HFFc6 (cell line): ENCODE data around the gene UNC5B. TPM values are rescaled to one million over a fixed set of nuclear protein-coding genes. Genes with fewer than 3 reads are reported as not detected.
A peak's percentile ranks its signal among the peaks of the same experiment; 100 is the strongest.

Source experiments
- DNase-seq: peaks from one replicate; pipeline ENCODE4 v3.0.0-alpha.2; 2018
- H3K27ac Mint-ChIP-seq: 2 replicates; pipeline ENCODE4 v1.8.0; 2020; ENCODE audit warnings: mild to moderate bottlenecking, mixed read lengths
- H3K27me3 Mint-ChIP-seq: 2 replicates; pipeline ENCODE4 v1.8.0; 2021; ENCODE audit warnings: mild to moderate bottlenecking, moderate library complexity, mixed read lengths; ENCODE audit not compliant: insufficient read depth
- H3K36me3 Mint-ChIP-seq: 2 replicates; pipeline ENCODE4 v1.8.0; 2021; ENCODE audit warnings: low read depth, mixed read lengths
- H3K4me1 Mint-ChIP-seq: 2 replicates; pipeline ENCODE4 v1.8.0; 2020; ENCODE audit warnings: low read depth, mixed read lengths
- H3K4me3 Mint-ChIP-seq: 2 replicates; pipeline ENCODE4 v1.8.0; 2020; ENCODE audit warnings: mild to moderate bottlenecking, moderate library complexity, mixed read lengths
- H3K9me3 Mint-ChIP-seq: 2 replicates; pipeline ENCODE4 v1.8.0; 2020; ENCODE audit warnings: mild to moderate bottlenecking, mixed read lengths
- total RNA-seq, 6 experiments: library from RNA; stranded (reverse); fragmentation: NEBNext Ultra II Directional; extraction: Animal tissue kit (Norgen Biotek cat#: 25700); gene quantifications; 2 replicates in 1 of 6; 3 replicates in 5 of 6; pipeline ENCODE4 v1.2.3, GENCODE V29; 2021
- TF ChIP-seq, protein P1 (sequence below): fragments of 200-600 bp; sonication (generic); IDR thresholded peaks from 2 replicates; pipeline ENCODE4 v1.5.0; 2021; ENCODE audit warnings: antibody characterized with exemption, mild to moderate bottlenecking

The UNC5B gene
- total RNA-seq, 6 experiments from 2014 or later = 5.2 to 11.6 (median 5.7) TPM

DNA sequence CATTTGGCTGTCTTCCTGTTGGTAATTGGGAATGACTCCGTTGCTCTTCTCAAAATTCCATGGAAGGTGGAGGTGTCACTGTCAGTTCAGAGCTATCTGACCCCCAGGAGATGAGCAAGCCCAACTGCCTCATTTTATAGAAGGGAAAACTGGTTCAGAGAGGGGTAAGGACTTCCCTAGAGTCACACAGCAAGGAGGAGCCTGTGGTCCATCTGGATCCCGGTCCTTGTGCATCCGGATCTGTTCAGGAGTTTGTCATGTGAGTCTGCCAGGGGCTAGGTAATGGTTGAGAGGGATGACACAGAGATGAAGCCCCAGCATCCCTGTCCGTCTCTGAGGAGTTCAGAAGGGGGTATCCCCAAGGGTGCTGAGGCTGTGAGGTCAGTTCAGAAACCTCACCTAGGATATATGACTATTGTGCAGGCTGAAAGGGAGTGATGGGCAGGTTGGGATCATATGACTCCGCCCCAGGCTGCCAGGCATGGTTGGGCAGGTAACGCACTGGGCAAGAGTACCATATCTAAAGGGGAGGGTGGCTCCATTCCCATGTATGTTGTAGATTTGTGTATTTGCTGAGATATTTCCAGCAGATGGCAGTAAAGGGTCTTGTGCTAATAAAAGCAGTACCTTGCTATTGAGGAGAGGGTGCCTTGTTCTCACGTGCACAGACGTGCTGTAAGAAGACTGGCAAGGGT is 90.7 kb downstream of the UNC5B start:
- Mint-ChIP-seq H3K4me3 (no peak overlapping the region), H3K4me1 (no peaks in the 10 kb centered on the region), H3K9me3 (no peaks in the 10 kb centered on the region), H3K36me3 (no peaks in the 10 kb centered on the region), H3K27me3 (peaks cover 3% of the 10 kb centered on the region), H3K27ac (no peak overlapping the region)
- TF ChIP-seq, protein P1, sequence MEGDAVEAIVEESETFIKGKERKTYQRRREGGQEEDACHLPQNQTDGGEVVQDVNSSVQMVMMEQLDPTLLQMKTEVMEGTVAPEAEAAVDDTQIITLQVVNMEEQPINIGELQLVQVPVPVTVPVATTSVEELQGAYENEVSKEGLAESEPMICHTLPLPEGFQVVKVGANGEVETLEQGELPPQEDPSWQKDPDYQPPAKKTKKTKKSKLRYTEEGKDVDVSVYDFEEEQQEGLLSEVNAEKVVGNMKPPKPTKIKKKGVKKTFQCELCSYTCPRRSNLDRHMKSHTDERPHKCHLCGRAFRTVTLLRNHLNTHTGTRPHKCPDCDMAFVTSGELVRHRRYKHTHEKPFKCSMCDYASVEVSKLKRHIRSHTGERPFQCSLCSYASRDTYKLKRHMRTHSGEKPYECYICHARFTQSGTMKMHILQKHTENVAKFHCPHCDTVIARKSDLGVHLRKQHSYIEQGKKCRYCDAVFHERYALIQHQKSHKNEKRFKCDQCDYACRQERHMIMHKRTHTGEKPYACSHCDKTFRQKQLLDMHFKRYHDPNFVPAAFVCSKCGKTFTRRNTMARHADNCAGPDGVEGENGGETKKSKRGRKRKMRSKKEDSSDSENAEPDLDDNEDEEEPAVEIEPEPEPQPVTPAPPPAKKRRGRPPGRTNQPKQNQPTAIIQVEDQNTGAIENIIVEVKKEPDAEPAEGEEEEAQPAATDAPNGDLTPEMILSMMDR = peak; percentile 77
- peak; percentile 33 for DNase-seq

DNA sequence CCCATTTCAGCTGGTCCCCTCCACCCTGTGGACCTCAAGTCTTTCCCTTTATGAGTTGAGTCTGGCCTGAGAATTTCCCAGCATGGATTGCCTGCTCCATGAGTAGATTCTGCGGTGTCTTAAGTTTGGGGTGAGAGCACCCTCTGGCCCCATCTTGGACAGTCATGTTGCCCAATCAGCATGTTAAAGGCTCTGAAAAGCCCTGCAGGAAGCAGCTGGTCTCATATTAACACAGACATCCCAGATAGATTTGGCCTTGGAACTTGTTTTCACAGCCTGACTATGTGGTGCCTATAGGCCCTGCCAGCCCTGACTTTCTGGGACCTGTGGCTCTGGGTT is 91.2 kb downstream of the UNC5B start:
- Mint-ChIP-seq H3K9me3 (no peaks in the 10 kb centered on the region), H3K4me3 (no peak overlapping the region), H3K27me3 (peaks cover 3% of the 10 kb centered on the region), H3K4me1 (no peaks in the 10 kb centered on the region), H3K27ac (no peak overlapping the region), H3K36me3 (no peaks in the 10 kb centered on the region)
- DNase-seq = no peak
- TF ChIP-seq, protein P1 = peak; percentile 32

DNA sequence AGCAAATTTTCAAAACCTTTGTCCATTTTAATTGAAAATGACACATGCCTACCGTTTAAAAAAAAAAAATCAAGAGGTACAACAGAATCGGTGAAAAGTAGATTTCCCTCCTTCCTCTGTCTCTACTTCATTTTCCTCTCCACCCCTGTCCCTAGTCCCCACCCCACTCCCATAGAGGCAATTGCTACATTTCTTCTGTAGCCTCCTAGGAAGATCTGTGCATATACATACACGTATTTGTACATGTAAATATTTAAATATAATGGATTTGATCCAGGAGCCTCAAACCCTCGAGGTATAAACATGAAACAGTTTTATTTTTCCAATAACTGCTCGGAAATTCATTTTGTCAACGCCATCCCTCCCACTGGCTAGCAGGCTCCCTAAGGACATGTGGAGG is 92.5 kb downstream of the UNC5B start:
- no peak for DNase-seq
- TF ChIP-seq, protein P1 = no peak
- peaks cover 4% of the 10 kb centered on the region for H3K27me3 Mint-ChIP-seq
- no peaks in the 10 kb centered on the region for H3K4me1 Mint-ChIP-seq
- H3K36me3 Mint-ChIP-seq = no peaks in the 10 kb centered on the region
- no peak overlapping the region for H3K4me3 Mint-ChIP-seq
- H3K9me3 Mint-ChIP-seq = no peaks in the 10 kb centered on the region
- no peak overlapping the region for H3K27ac Mint-ChIP-seq

DNA sequence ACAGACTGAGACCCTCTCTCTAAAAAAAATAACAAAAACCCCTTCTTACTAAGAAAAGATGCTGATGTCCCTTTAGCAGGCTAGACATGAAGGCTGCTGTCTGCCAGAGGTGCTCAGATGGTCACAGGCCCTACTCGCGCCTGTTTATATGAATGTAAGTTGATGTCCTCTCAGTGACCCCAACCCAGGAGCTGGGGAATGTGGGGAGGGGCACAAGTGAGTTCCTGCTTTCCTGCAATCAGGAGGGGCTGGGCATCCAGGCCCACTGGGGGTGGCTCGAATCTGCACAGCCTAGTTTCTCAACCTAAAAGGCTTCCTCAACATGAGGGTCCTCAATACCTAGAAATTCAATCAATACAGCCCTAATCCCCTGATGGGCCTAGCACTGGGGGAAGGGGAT is 94.6 kb downstream of the UNC5B start:
- Mint-ChIP-seq H3K9me3 (no peaks in the 10 kb centered on the region), H3K36me3 (no peaks in the 10 kb centered on the region), H3K4me1 (no peaks in the 10 kb centered on the region), H3K27me3 (peaks cover 6% of the 10 kb centered on the region), H3K4me3 (no peak overlapping the region), H3K27ac (no peak overlapping the region)
- no peak for DNase-seq
- TF ChIP-seq, protein P1 = no peak

DNA sequence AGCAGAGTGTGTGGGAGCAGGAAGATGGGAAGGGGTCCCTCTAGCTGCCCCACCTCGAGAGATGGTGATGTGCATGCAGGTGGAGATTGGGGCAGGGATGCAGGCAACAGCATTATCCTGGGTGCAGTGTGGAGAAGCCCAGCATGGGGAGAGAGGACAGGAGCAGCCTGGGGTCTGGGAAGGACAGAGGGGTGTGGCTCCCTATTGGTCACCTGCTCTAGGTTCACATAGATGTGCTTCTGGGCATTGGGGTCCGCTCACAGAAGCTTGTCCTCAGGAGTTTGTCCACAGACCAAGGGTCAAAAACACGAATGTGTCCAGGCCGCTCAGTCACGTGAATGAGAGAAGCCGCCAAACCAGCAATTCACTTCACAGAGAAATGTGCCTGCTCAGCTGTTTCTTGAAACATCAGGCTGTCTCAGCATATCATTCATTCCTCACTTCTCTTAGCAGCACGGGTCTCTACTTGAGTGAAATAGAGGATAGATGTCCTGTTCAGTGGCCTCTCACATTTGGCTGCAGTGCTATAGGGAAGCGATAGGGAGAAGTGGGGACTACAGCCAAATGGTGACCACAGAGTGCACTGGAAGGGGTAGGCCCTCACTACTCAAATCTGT is 95.2 kb downstream of the UNC5B start:
- no peak for DNase-seq
- Mint-ChIP-seq H3K4me1 (no peaks in the 10 kb centered on the region), H3K36me3 (no peaks in the 10 kb centered on the region), H3K27ac (no peak overlapping the region), H3K4me3 (no peak overlapping the region), H3K27me3 (peaks cover 6% of the 10 kb centered on the region), H3K9me3 (no peaks in the 10 kb centered on the region)
- TF ChIP-seq, protein P1 = no peak
